Stimulated activated CD4-positive, alpha-beta T cell treated with anti-CD3 and anti-CD28 coated beads, TNF-alpha, amount 100 ng/mL, for 1 hour (primary cell): ENCODE data around the gene SET.

Source experiments
- DNase-seq, 3 donors: peaks; one replicate each; pipeline ENCODE4 v3.0.0-alpha.2; 2020; ENCODE audit warnings: low read depth in 3 of 3, low spot score in 1 of 3

The SET gene

GRCh38 chr9:128728298-128728697 is 39.3 kb downstream of the SET start:
- no peak for DNase-seq

- DNase-seq, result no peak
Measured at GRCh38 chr9:128729302-128729701, 40.3 kb downstream of the SET start.

DNA sequence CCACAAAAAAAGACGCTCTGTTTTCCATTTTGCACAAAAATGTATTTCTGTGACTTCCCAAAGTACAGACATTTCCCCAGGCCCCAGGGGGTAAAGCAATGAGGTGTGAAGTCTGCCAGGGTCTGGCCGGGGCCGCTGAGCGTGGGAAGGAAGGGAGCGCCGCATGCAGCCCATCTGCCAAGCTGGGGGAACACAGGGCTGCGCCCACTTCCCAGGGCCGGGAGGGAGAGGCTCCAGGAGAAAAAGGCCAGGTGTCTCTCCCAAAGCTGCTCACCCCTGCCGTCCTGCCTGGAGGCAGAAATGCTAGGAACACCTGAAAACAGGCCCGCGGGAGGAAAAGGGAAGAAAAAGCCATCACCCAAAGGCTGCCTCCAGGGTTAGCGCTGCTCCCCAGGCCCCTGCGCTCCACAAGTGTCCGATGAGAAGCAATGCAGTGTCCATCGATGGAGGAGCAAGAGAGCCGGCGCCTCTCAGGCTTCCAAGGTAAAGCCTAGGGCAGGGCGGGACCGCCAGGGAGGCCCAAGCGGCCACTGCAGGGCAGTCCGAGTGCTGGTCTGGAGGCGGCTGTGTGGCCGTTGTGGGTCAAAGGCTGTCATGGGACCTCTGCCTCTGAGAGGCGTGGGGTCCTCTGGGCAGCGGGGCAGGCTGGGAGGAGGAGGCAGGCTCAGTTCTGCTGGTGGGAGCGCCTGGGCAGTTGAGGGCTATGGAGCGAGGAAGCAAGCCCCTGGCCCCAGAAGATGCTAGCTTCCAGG is 40.9 kb downstream of the SET start:
- no peak for DNase-seq

DNA sequence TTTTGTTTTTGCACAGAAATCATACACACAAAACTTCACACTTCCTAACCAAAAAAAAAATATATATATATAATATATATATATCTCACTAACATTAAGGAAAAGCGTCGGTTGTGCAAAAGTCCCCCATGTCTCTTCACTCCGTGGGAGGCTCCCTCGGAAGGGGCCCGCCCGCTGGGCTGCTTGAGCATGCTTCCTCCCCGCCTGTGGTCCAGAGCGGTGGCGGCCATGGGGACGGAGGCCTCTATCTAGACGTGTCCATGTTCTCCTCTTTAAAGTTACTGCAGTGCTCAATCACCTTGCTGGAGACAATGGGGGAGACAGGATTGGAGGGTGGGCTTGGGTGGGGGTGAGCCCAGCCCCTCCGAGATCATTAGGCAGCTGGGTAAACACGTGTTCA is 42.1 kb downstream of the SET start:
- no peak for DNase-seq

GRCh38 chr9:128731691-128732090 is 42.7 kb downstream of the SET start:
- DNase-seq, result no peak

DNA sequence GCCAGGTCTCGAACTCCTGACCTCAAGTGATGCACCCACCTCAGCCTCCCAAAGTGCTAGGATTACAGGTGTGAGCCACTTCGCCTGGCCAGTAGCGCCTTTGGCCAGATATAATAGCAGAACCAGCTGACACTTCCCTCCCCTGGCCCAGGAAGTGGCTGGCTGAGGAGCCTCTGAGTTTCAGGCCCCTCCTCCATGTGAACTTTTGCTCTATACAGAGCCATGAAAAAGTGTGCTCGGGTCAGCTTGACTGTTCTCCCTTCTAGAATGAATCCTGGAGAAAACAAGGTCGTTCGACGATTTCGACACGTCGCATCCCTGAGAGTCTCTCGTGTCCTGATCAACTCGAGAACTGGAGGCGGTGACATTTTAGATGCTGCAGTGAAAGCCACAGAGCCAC is 43.6 kb downstream of the SET start:
- no peak for DNase-seq

GRCh38 chr9:128733256-128733655 is 44.2 kb downstream of the SET start:
- DNase-seq, result no peak

- DNase-seq, result no peak
Measured at GRCh38 chr9:128735373-128735772, 46.4 kb downstream of the SET start.

DNA sequence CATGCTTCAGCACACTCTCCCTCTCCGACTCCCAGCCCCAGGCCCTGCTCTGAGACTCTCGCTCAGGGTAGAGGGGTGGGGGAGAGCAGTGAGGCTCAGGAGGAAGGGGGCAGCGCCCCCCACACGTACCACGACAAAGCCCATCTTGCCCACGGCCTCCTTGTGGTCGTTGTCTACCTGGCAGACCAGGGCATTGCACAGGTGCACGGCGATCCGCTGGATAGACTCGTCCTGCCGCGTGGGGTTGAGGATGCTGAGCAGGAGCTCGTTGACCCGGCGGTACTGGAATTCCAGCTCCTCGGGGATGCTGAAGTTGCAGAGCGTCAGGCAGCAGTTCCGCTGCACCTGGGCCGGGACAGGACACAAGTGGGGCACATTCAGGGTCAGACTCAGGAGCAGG is 53.4 kb downstream of the SET start:
- DNase-seq, result no peak

DNA sequence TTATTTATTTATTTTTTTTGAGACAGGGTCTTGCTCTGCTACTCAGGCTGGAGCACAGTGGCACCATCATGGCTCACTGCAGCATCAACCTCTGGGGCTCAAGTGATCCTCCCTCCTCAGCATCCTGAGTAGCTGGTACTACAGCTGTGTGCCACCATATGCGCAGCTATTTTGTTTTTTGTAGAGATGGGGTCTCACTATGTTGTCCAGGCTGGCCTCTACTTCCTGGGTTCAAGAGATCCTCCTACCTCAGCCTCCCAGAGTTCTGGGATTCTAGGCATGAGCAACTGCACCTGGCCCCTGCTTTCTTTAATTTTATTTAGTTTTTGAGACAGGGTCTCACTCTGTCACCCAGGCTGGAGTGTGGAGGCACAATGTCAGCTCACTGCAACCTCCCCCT is 54.4 kb downstream of the SET start:
- DNase-seq, result no peak
